Measurements from ENCODE around the gene DTX3L. TPM values are rescaled to one million over a fixed set of nuclear protein-coding genes. Genes with fewer than 3 reads are reported as not detected.

Gene DTX3L
- total RNA-seq, 1 experiment from 2014 or later, result 41.7 TPM

DNA sequence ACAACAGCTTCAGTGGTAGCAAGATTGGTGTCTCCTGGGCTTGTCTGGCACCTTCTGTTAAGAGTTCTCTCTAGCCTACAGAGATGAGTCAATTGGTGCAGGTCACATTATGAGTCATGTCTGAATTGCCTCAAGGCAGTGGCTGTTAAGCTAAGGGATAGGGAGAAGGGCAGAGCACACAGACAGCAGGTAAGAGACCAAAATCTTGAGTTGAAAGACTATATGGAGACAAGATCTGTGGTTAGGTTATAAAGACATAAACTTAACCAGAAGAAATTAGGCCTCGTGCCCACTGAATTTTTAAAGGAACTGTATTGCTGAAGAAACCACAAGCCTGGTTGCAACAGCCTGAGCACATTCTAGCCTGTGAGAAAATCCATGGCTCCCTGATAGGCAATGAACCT lies 30.2 kb upstream of the DTX3L start:
- ChIA-PET CTCF (no interaction called here), POLR2A (ENCODE audit: unreplicated experiment) (interaction anchor here (0.6 to 0.9 kb wide), 2 partner anchors 150 to 1499 kb away, joined by 3 to 4 read pairs; partner anchors contain the start of genes FAM162A and KALRN)
- intact Hi-C loops (cut with micrococcal nuclease; ENCODE audit: unreplicated experiment), result loop anchor here (1.0 kb wide), 2 partner anchors 20 to 51 kb away; partner anchors contain the start of gene KPNA1
- no peak for TF ChIP-seq EZH2 (IDR thresholded peaks at IDR 0.05; ENCODE audit: low read depth)
- TF ChIP-seq, protein P1, sequence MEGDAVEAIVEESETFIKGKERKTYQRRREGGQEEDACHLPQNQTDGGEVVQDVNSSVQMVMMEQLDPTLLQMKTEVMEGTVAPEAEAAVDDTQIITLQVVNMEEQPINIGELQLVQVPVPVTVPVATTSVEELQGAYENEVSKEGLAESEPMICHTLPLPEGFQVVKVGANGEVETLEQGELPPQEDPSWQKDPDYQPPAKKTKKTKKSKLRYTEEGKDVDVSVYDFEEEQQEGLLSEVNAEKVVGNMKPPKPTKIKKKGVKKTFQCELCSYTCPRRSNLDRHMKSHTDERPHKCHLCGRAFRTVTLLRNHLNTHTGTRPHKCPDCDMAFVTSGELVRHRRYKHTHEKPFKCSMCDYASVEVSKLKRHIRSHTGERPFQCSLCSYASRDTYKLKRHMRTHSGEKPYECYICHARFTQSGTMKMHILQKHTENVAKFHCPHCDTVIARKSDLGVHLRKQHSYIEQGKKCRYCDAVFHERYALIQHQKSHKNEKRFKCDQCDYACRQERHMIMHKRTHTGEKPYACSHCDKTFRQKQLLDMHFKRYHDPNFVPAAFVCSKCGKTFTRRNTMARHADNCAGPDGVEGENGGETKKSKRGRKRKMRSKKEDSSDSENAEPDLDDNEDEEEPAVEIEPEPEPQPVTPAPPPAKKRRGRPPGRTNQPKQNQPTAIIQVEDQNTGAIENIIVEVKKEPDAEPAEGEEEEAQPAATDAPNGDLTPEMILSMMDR (conservative IDR thresholded peaks at IDR 0.05), result no peak
- peak overlapping the region; percentile 3; the same call in 1 of the 2 replicates for H3K4me3 ChIP-seq
- H3F3A ChIP-seq (ENCODE audit: insufficient read depth, low read depth), result peaks cover 27% of the 10 kb centered on the region
- BruUV-seq (replicated peaks), result no TSS peak
- 0 out of 2 replicates have a peak, but pooled peaks cover 4% of the 10 kb centered on the region for H3K36me3 ChIP-seq (ENCODE audit: low read depth)
- peak overlapping the region; percentile 58; the same call in 1 of the 2 replicates for H2AFZ ChIP-seq
- no peaks in the 10 kb centered on the region for H3K9me3 ChIP-seq (ENCODE audit: insufficient read depth, low read depth)
- no peaks in the 10 kb centered on the region for H4K20me1 ChIP-seq (ENCODE audit: insufficient read depth)
- H3K27ac ChIP-seq, result peak overlapping the region; percentile 97
- peak; percentile 81 to 98 for DNase-seq
- H3K4me1 ChIP-seq (replicated peaks; ENCODE audit: insufficient read depth), result peaks cover 27% of the 10 kb centered on the region
- no peaks in the 10 kb centered on the region for H3K9me2 ChIP-seq (ENCODE audit: insufficient read depth)
- peak overlapping the region; percentile 61 for H3K4me2 ChIP-seq
- no peaks in the 10 kb centered on the region for H3K79me2 ChIP-seq (ENCODE audit: low read depth)
- no peaks in the 10 kb centered on the region for H3K27me3 ChIP-seq (ENCODE audit: insufficient read depth, low read depth)

DNA sequence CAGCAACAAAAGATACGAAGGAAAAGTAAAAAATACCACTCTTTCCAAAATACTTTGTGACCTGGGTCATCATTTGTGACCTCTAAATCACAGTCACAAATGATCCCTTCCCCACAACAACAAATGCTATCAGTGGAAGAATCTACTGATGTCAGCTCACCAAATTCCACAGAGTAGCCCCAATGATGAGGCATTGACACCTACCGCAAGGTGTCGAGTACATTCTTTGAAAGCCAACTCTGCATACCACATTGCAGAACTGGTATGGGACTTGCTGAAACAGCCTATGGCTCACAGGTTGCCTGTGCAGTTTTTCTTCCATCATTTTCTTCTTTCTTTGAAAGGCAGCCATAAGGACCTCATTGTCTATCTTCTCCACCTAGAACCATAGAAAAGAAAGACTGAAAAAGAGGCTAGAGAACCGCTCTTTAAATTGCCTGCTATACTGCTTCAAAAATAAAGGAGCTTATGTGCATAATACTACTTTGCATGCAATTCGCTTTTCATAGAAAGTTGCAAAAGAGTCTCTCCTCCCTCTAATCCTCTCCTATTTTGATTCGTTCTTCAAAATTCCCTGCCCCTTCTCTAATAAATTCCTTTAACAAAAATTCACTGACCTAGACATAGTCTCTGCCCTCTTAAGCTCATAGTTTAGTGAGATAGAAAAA lies 28.0 kb upstream of the DTX3L start:
- H4K20me1 ChIP-seq (ENCODE audit: insufficient read depth), result no peaks in the 10 kb centered on the region
- CTCF ChIA-PET, result no interaction called here
- no peak overlapping the region for H3K27ac ChIP-seq
- no peaks in the 10 kb centered on the region for H3K79me2 ChIP-seq (ENCODE audit: low read depth)
- H2AFZ ChIP-seq, result no peak overlapping the region
- H3K4me3 ChIP-seq, result no peak overlapping the region
- H3K27me3 ChIP-seq (ENCODE audit: insufficient read depth, low read depth), result no peaks in the 10 kb centered on the region
- peaks cover 27% of the 10 kb centered on the region for H3F3A ChIP-seq (ENCODE audit: insufficient read depth, low read depth)
- no peaks in the 10 kb centered on the region for H3K9me2 ChIP-seq (ENCODE audit: insufficient read depth)
- H3K4me2 ChIP-seq, result no peak overlapping the region
- no peak for TF ChIP-seq EZH2 (IDR thresholded peaks at IDR 0.05; ENCODE audit: low read depth)
- TF ChIP-seq, protein P1 (conservative IDR thresholded peaks at IDR 0.05), result no peak
- intact Hi-C loops (cut with micrococcal nuclease; ENCODE audit: unreplicated experiment), result no loop called here
- H3K9me3 ChIP-seq (ENCODE audit: insufficient read depth, low read depth), result no peaks in the 10 kb centered on the region
- POLR2A ChIA-PET (ENCODE audit: unreplicated experiment), result no interaction called here
- H3K4me1 ChIP-seq (replicated peaks; ENCODE audit: insufficient read depth), result peaks cover 27% of the 10 kb centered on the region
- no peak for DNase-seq
- BruUV-seq (replicated peaks), result no TSS peak
- 0 out of 2 replicates have a peak, but pooled peaks cover 4% of the 10 kb centered on the region for H3K36me3 ChIP-seq (ENCODE audit: low read depth)

DNA sequence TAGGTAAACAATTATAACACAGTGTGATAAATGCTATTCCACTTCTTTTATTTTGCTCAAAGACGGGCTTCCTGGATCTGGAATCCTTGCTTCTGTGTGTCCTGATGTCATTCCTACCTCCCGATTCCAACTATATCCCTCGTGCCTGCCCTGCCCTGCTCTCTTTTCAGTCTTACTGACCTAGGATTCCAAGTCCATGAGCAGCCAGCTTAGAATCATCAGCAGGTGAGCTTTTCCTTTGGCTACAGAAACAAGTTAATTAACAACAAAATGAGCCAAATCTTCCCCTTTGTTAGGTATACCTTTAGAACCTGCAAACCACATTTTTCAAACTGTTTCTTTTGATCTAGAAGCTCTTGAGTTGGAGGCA lies 27.5 kb upstream of the DTX3L start:
- TF ChIP-seq, protein P1 (conservative IDR thresholded peaks at IDR 0.05), result no peak
- TF ChIP-seq EZH2 (IDR thresholded peaks at IDR 0.05; ENCODE audit: low read depth), result no peak
- Histone ChIP-seq H3K79me2 (ENCODE audit: low read depth) (no peaks in the 10 kb centered on the region), H3K9me3 (ENCODE audit: insufficient read depth, low read depth) (no peaks in the 10 kb centered on the region), H3K9me2 (ENCODE audit: insufficient read depth) (no peaks in the 10 kb centered on the region), H3K4me3 (no peak overlapping the region), H3F3A (ENCODE audit: insufficient read depth, low read depth) (peaks cover 27% of the 10 kb centered on the region), H4K20me1 (ENCODE audit: insufficient read depth) (no peaks in the 10 kb centered on the region), H3K27ac (no peak overlapping the region), H3K4me1 (replicated peaks; ENCODE audit: insufficient read depth) (peaks cover 27% of the 10 kb centered on the region), H3K27me3 (ENCODE audit: insufficient read depth, low read depth) (no peaks in the 10 kb centered on the region), H2AFZ (no peak overlapping the region), H3K4me2 (no peak overlapping the region), H3K36me3 (ENCODE audit: low read depth) (0 out of 2 replicates have a peak, but pooled peaks cover 4% of the 10 kb centered on the region)
- no peak for DNase-seq
- BruUV-seq (replicated peaks), result no TSS peak
- intact Hi-C loops (cut with micrococcal nuclease; ENCODE audit: unreplicated experiment), result no loop called here
- POLR2A ChIA-PET (ENCODE audit: unreplicated experiment), result no interaction called here
- CTCF ChIA-PET, result no interaction called here
